H9 (cell line): ENCODE measurements around the gene MMP2. TPM values are rescaled to one million over a fixed set of nuclear protein-coding genes. Genes with fewer than 3 reads are reported as not detected.

Source experiments
- DNase-seq: peaks from one replicate; pipeline ENCODE4 v3.0.0-alpha.2; 2017
- H2AFZ ChIP-seq: one replicate; pipeline ENCODE4 v1.6.1; 2013; ENCODE audit warnings: mild to moderate bottlenecking, low read length, control low read depth, moderate library complexity
- H2AK5ac ChIP-seq: 2 replicates; pipeline ENCODE4 v1.6.1; 2013; ENCODE audit warnings: low read length, control low read depth, mixed read lengths; ENCODE audit not compliant: insufficient read length
- H2BK120ac ChIP-seq: one replicate; pipeline ENCODE4 v1.6.1; 2013; ENCODE audit warnings: low read depth, mild to moderate bottlenecking, low read length, control low read depth, inconsistent platforms; ENCODE audit not compliant: poor library complexity, severe bottlenecking
- H2BK12ac ChIP-seq: 2 replicates; pipeline ENCODE4 v1.6.1; 2013; ENCODE audit warnings: low read length, control low read depth, mixed read lengths, low read depth; ENCODE audit not compliant: insufficient read length
- H2BK15ac ChIP-seq: 2 replicates; pipeline ENCODE4 v1.6.1; 2013; ENCODE audit warnings: low read depth, low read length, control low read depth
- H2BK20ac ChIP-seq: one replicate; pipeline ENCODE4 v1.6.1; 2013; ENCODE audit warnings: low read depth, mild to moderate bottlenecking, low read length, control low read depth, inconsistent platforms; ENCODE audit not compliant: poor library complexity, severe bottlenecking
- H2BK5ac ChIP-seq: 2 replicates; pipeline ENCODE4 v1.6.1; 2013; ENCODE audit warnings: low read length, control low read depth, mixed read lengths; ENCODE audit not compliant: insufficient read length
- H3K14ac ChIP-seq: 2 replicates; pipeline ENCODE4 v1.6.1; 2013; ENCODE audit warnings: low read length, control low read depth; ENCODE audit not compliant: insufficient read depth
- H3K18ac ChIP-seq: 2 replicates; pipeline ENCODE4 v1.6.1; 2013; ENCODE audit warnings: low read depth, mild to moderate bottlenecking, mixed read lengths, low read length, control low read depth; ENCODE audit not compliant: insufficient read length
- H3K23ac ChIP-seq: 2 replicates; pipeline ENCODE4 v1.6.1; 2013; ENCODE audit warnings: low read length, control low read depth, mixed read lengths, low read depth; ENCODE audit not compliant: insufficient read length
- H3K23me2 ChIP-seq: 2 replicates; pipeline ENCODE4 v1.6.1; 2013; ENCODE audit warnings: low read depth, mild to moderate bottlenecking, mixed read lengths, low read length, control low read depth; ENCODE audit not compliant: insufficient read length, poor library complexity, severe bottlenecking
- H3K27ac ChIP-seq: 2 replicates; pipeline ENCODE4 v1.5.1; 2013; ENCODE audit warnings: low read length, control low read depth, mixed read lengths, low read depth; ENCODE audit not compliant: insufficient read length
- H3K27me3 ChIP-seq: 2 replicates; pipeline ENCODE4 v1.6.1; 2013; ENCODE audit warnings: low read length, control low read depth, inconsistent platforms; ENCODE audit not compliant: insufficient read depth
- H3K4ac ChIP-seq: 2 replicates; pipeline ENCODE4 v1.6.1; 2013; ENCODE audit warnings: low read depth, mild to moderate bottlenecking, control low read depth, inconsistent platforms, low read length, moderate library complexity
- H3K4me1 ChIP-seq: 2 replicates; pipeline ENCODE4 v1.6.1; 2013; ENCODE audit warnings: low read length, control low read depth, inconsistent platforms; ENCODE audit not compliant: insufficient read depth
- H3K4me2 ChIP-seq: 2 replicates; pipeline ENCODE4 v1.6.1; 2013; ENCODE audit warnings: low read length, control low read depth, mixed read lengths; ENCODE audit not compliant: insufficient read length, insufficient read depth
- H3K56ac ChIP-seq: 2 replicates; pipeline ENCODE4 v1.6.1; 2013; ENCODE audit warnings: low read depth, mild to moderate bottlenecking, mixed read lengths, low read length, control low read depth; ENCODE audit not compliant: insufficient read length
- H3K79me1 ChIP-seq: 2 replicates; pipeline ENCODE4 v1.6.1; 2013; ENCODE audit warnings: low read depth, mild to moderate bottlenecking, moderate library complexity, low read length, control low read depth, inconsistent platforms; ENCODE audit not compliant: insufficient read depth, poor library complexity, severe bottlenecking
- H3K79me2 ChIP-seq: 2 replicates; pipeline ENCODE4 v1.6.1; 2013; ENCODE audit warnings: low read length, control low read depth, inconsistent platforms; ENCODE audit not compliant: insufficient read depth
- H3K9ac ChIP-seq: 2 replicates; pipeline ENCODE4 v1.6.1; 2013; ENCODE audit warnings: low read length, control low read depth, mixed read lengths; ENCODE audit not compliant: insufficient read length; ENCODE audit errors: extremely low read depth
- H3K9me3 ChIP-seq: one replicate; pipeline ENCODE4 v1.6.1; 2013; ENCODE audit warnings: low read depth, low read length, inconsistent platforms; ENCODE audit not compliant: control insufficient read depth
- H3T11ph ChIP-seq: one replicate; pipeline ENCODE4 v1.6.1; 2013; ENCODE audit warnings: mild to moderate bottlenecking, low read length, control low read depth, inconsistent platforms
- H4K20me1 ChIP-seq: one replicate; pipeline ENCODE4 v1.6.1; 2013; ENCODE audit not compliant: control insufficient read depth, insufficient read length, insufficient read depth
- H4K5ac ChIP-seq: 2 replicates; pipeline ENCODE4 v1.6.1; 2013; ENCODE audit warnings: low read depth, mild to moderate bottlenecking, mixed read lengths, low read length, control low read depth; ENCODE audit not compliant: insufficient read length
- H4K8ac ChIP-seq: replicated peaks from 2 replicates; pipeline ENCODE4 v1.6.1; 2013; ENCODE audit warnings: low read length, control low read depth, mixed read lengths, low read depth; ENCODE audit not compliant: insufficient read length
- H4K91ac ChIP-seq: 2 replicates; pipeline ENCODE4 v1.6.1; 2013; ENCODE audit warnings: low read depth, mild to moderate bottlenecking, moderate library complexity, mixed read lengths, low read length, control low read depth; ENCODE audit not compliant: insufficient read length
- H3K27ac Mint-ChIP-seq, 3 experiments: 2 replicates in 2 of 3; 3 replicates in 1 of 3; pipeline ENCODE4 v1.8.0; 2020 to 2021; ENCODE audit warnings: mixed read lengths in 3 of 3, mild to moderate bottlenecking in 1 of 3, moderate library complexity in 1 of 3
- H3K27me3 Mint-ChIP-seq: 2 replicates; pipeline ENCODE4 v1.8.0; 2021; ENCODE audit warnings: low read depth, mild to moderate bottlenecking, moderate library complexity, mixed read lengths
- H3K36me3 Mint-ChIP-seq, 3 experiments: 2 replicates in 2 of 3; 3 replicates in 1 of 3; pipeline ENCODE4 v1.8.0; 2020 to 2021; ENCODE audit warnings: low read depth in 3 of 3, mixed read lengths in 3 of 3; ENCODE audit not compliant: insufficient read depth in 1 of 3
- H3K4me1 Mint-ChIP-seq, 2 experiments: 2 replicates each; pipeline ENCODE4 v1.8.0; 2020; ENCODE audit warnings: mixed read lengths in 2 of 2
- H3K4me3 Mint-ChIP-seq, 2 experiments: 2 replicates in 1 of 2; 3 replicates in 1 of 2; pipeline ENCODE4 v1.8.0; 2020 to 2021; ENCODE audit warnings: mild to moderate bottlenecking in 2 of 2, mixed read lengths in 2 of 2, moderate library complexity in 1 of 2
- H3K9me3 Mint-ChIP-seq, 2 experiments: 2 replicates in 1 of 2; 3 replicates in 1 of 2; pipeline ENCODE4 v1.8.0; 2020; ENCODE audit warnings: mild to moderate bottlenecking in 2 of 2, mixed read lengths in 2 of 2, moderate library complexity in 1 of 2
- WGBS: extraction: QIAGEN DNeasy Blood & Tissue Kit; methylation state at CpG from one replicate; pipeline ENCODE4 v1.1.7; 2013; ENCODE audit warnings: missing lambda C conversion rate, low lambda C conversion rate, mixed read lengths; ENCODE audit not compliant: insufficient read length; ENCODE audit errors: extremely low coverage; 5-methylcytosine and 5-hydroxymethylcytosine counted together
- total RNA-seq: library from RNA; stranded (reverse); gene quantifications from 2 replicates; pipeline ENCODE4 v1.2.1, GENCODE V29; 2021
- TF ChIP-seq, protein P1 (sequence below): fragments of 200-600 bp; sonication (generic); conservative IDR thresholded peaks from 3 replicates; pipeline ENCODE4 v1.8.0; 2021; ENCODE audit warnings: antibody characterized with exemption, mild to moderate bottlenecking

The MMP2 gene
- total RNA-seq, 1 experiment from 2014 or later: 23.1 TPM

DNA sequence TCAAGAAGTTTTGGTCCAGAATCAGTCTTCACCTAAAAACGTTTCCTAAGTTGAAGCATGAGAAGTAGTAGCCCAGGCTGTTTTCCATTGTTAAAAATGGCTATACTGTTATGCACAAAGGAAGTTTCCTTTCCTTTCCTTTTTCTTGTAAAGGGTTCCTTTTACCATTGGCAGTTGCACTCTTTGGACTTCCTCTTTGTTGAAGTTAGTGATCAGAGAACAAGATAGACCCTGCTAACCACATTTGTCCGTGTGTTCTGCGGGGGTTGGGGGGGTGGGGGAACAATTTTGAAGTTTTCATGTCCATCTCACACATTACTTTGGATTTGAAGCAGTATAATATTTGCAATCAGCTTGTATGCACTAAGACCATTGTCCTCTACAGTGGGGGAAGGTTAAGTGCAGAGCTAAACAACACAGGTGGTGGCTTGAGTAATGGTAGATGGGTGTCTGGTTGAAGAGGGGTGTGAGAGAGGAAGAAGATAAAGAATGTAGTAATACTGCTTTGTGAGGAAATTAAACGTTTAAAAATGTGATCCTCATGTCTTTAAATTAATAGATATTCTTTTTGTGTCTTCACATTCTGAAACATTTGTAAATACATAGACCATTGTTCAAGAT, 31.3 kb downstream of the MMP2 start:
- TF ChIP-seq, protein P1, sequence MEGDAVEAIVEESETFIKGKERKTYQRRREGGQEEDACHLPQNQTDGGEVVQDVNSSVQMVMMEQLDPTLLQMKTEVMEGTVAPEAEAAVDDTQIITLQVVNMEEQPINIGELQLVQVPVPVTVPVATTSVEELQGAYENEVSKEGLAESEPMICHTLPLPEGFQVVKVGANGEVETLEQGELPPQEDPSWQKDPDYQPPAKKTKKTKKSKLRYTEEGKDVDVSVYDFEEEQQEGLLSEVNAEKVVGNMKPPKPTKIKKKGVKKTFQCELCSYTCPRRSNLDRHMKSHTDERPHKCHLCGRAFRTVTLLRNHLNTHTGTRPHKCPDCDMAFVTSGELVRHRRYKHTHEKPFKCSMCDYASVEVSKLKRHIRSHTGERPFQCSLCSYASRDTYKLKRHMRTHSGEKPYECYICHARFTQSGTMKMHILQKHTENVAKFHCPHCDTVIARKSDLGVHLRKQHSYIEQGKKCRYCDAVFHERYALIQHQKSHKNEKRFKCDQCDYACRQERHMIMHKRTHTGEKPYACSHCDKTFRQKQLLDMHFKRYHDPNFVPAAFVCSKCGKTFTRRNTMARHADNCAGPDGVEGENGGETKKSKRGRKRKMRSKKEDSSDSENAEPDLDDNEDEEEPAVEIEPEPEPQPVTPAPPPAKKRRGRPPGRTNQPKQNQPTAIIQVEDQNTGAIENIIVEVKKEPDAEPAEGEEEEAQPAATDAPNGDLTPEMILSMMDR: no peak
- Histone ChIP-seq H3K4me1 (peaks cover 3% of the 10 kb centered on the region; the same call in 1 of the 2 replicates), H2BK20ac (no peak overlapping the region), H3K56ac (no peak overlapping the region), H3K4ac (no peak overlapping the region), H4K91ac (no peak overlapping the region), H3K23ac (no peak overlapping the region), H3K14ac (no peak overlapping the region), H3K27me3 (no peaks in the 10 kb centered on the region), H3K18ac (no peak overlapping the region), H3K79me1 (no peaks in the 10 kb centered on the region), H3K27ac (no peak overlapping the region), H2AK5ac (no peak overlapping the region), H4K5ac (no peak overlapping the region), H2BK15ac (no peak overlapping the region), H2AFZ (no peak overlapping the region), H2BK12ac (no peak overlapping the region), H3K4me2 (peak overlapping the region; percentile 86), H2BK120ac (no peak overlapping the region), H3K9me3 (no peaks in the 10 kb centered on the region), H4K8ac (no peak overlapping the region), H3K79me2 (no peaks in the 10 kb centered on the region), H3T11ph (no peak overlapping the region), H3K9ac (no peak overlapping the region), H3K23me2 (peaks cover 10% of the 10 kb centered on the region), H2BK5ac (no peak overlapping the region), H4K20me1 (no peaks in the 10 kb centered on the region)
- DNase-seq: no peak
- peaks cover 21 to 33% (median 25%) of the 10 kb centered on the region in 3 experiments for H3K36me3 Mint-ChIP-seq
- no peak overlapping the region for H3K27ac Mint-ChIP-seq
- peaks cover 9% of the 10 kb centered on the region for H3K27me3 Mint-ChIP-seq
- WGBS: no CpG with 5 or more reads among the region's 4 CpGs
- H3K9me3 Mint-ChIP-seq: peaks cover 29% of the 10 kb centered on the region in 2 experiments
- peaks cover 14 to 20% of the 10 kb centered on the region in 2 experiments for H3K4me1 Mint-ChIP-seq
- H3K4me3 Mint-ChIP-seq: peak overlapping the region; percentile 82 to 84
